Ectodermal cell (in vitro differentiated cells): ENCODE data around the gene RAVER2.
"Not testable (repeated sequence)": the region's sequence is repeated elsewhere in the genome, so short reads cannot be mapped to it uniquely, and the experiment has no call there.

ENCODE experiments used
- H3K27ac ChIP-seq: 2 replicates; pipeline ENCODE4 v1.7.0; 2013; ENCODE audit warnings: mild to moderate bottlenecking, low read depth, low read length; ENCODE audit not compliant: insufficient read depth, poor library complexity, severe bottlenecking
- H3K27me3 ChIP-seq: 2 replicates; pipeline ENCODE4 v1.7.0; 2013; ENCODE audit warnings: mild to moderate bottlenecking, low read length; ENCODE audit not compliant: insufficient read depth, control insufficient read depth, poor library complexity, severe bottlenecking
- H3K36me3 ChIP-seq: one replicate; pipeline ENCODE4 v1.7.0; 2013; ENCODE audit warnings: low read length; ENCODE audit not compliant: control insufficient read depth, insufficient read depth
- H3K4me1 ChIP-seq: one replicate; pipeline ENCODE4 v1.7.0; 2013; ENCODE audit warnings: low read length; ENCODE audit not compliant: control insufficient read depth, insufficient read depth
- H3K4me3 ChIP-seq: 2 replicates; pipeline ENCODE4 v1.7.0; 2013; ENCODE audit warnings: low read depth, low read length, control low read depth; ENCODE audit not compliant: insufficient read depth
- H3K9me3 ChIP-seq: 2 replicates; pipeline ENCODE4 v1.7.0; 2013; ENCODE audit warnings: mild to moderate bottlenecking, low read length, moderate library complexity; ENCODE audit not compliant: control insufficient read depth
- WGBS, 2 experiments: methylation state at CpG; one replicate each; pipeline ENCODE4 v1.1.7; 2013; ENCODE audit warnings: missing lambda C conversion rate in 2 of 2; 5-methylcytosine and 5-hydroxymethylcytosine counted together

Gene RAVER2

GRCh38 chr1:64759968-64760367 lies 15.1 kb downstream of the RAVER2 start:
- H3K4me1 ChIP-seq = no peaks in the 10 kb centered on the region
- H3K4me3 ChIP-seq = no peak overlapping the region
- no peaks in the 10 kb centered on the region for H3K27me3 ChIP-seq
- H3K9me3 ChIP-seq = no peaks in the 10 kb centered on the region
- 95 to 100% methylated on average over 1 of the region's 1 CpG for WGBS, 2 experiments
- no peaks in the 10 kb centered on the region for H3K36me3 ChIP-seq
- no peak overlapping the region for H3K27ac ChIP-seq

GRCh38 chr1:64765012-64765411 lies 20.1 kb downstream of the RAVER2 start:
- no peak overlapping the region for H3K4me3 ChIP-seq

DNA sequence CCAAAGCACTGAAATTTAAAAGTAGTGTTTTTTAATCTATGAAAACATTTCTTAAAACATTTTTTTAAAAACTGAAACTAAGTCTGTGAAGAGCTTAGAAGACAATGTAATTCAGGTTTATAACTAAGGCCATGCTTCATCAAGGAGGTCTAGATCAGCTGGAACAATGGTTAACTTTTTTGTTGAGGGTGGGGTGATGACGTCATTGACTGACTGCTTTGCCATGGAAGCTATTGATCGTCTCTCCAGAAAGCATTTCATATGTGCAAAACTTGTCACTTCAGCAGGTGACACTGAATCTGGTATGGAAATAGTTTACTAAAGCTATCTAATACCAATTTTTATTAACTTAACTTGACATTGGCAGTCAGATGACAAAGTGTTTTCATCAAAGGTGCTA lies 21.0 kb downstream of the RAVER2 start:
- no peaks in the 10 kb centered on the region for H3K9me3 ChIP-seq
- WGBS, 2 experiments = 90 to 91% methylated on average over 2 of the region's 2 CpGs
- no peak overlapping the region for H3K4me3 ChIP-seq
- no peaks in the 10 kb centered on the region for H3K4me1 ChIP-seq
- no peak overlapping the region for H3K27ac ChIP-seq
- H3K36me3 ChIP-seq = no peaks in the 10 kb centered on the region
- H3K27me3 ChIP-seq = no peaks in the 10 kb centered on the region

More at GRCh38 chr1:64765012-64765411, 20.1 kb downstream of the RAVER2 start:
- WGBS, 2 experiments = 95% methylated on average over 1 of the region's 1 CpG; no CpG with 5 or more reads in 1 of the 2 experiments
- Histone ChIP-seq H3K27me3 (no peaks in the 10 kb centered on the region), H3K27ac (no peak overlapping the region), H3K36me3 (no peaks in the 10 kb centered on the region), H3K9me3 (no peaks in the 10 kb centered on the region), H3K4me1 (no peaks in the 10 kb centered on the region)

GRCh38 chr1:64766429-64766828 lies 21.6 kb downstream of the RAVER2 start:
- H3K27ac ChIP-seq = no peak overlapping the region
- H3K4me1 ChIP-seq = no peaks in the 10 kb centered on the region
- H3K4me3 ChIP-seq = no peak overlapping the region
- 100% methylated on average over 2 to 3 of the region's 3 CpGs for WGBS, 2 experiments
- H3K36me3 ChIP-seq = no peaks in the 10 kb centered on the region
- no peaks in the 10 kb centered on the region for H3K27me3 ChIP-seq
- H3K9me3 ChIP-seq = no peaks in the 10 kb centered on the region

DNA sequence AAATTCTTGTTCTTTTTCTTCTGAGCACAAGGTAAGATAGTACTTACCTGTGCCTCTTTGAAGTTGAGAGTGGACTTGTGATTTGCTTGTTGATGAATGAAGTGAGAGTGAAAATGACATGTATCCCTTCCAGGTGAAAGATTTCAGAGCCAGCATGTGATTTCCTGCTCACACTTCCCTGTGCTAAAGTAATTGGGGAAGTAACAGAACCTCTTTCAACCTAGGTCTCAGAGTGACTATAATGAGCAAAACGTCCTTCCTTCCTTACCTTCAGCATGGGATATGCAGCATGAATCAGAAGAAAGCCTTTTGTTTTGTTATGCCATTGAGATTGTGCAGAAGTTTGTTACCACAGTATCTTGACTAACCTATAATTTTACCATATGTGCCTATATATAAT lies 24.6 kb downstream of the RAVER2 start:
- Histone ChIP-seq H3K4me1 (no peaks in the 10 kb centered on the region), H3K27ac (no peak overlapping the region), H3K9me3 (no peaks in the 10 kb centered on the region), H3K4me3 (no peak overlapping the region), H3K36me3 (no peaks in the 10 kb centered on the region), H3K27me3 (no peaks in the 10 kb centered on the region)
- 71 to 83% methylated on average over 1 of the region's 1 CpG for WGBS, 2 experiments

GRCh38 chr1:64769971-64770370 lies 25.1 kb downstream of the RAVER2 start:
- Histone ChIP-seq H3K27ac (no peak overlapping the region), H3K36me3 (no peaks in the 10 kb centered on the region), H3K4me3 (no peak overlapping the region), H3K27me3 (no peaks in the 10 kb centered on the region), H3K9me3 (no peaks in the 10 kb centered on the region), H3K4me1 (no peaks in the 10 kb centered on the region)
- 96 to 100% methylated on average over 1 of the region's 2 CpGs for WGBS, 2 experiments

DNA sequence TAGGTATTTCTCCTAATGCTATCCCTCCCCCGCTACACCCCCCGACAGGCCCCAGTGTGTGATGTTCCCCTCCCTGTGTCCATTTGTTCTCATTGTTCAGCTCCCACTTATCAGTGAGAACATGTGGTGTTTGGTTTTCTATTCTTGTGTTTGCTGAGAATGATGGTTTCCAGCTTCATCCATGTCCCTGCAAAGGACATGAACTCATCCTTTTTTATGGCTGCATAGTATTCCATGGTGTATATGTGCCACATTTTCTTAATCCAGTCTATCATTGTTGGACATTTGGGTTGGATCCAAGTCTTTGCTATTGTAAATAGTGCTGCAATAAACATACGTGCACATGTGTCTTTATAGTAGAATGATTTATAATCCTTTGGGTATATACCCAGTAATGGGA lies 28.4 kb downstream of the RAVER2 start:
- H3K36me3 ChIP-seq, H3K27ac ChIP-seq, H3K27me3 ChIP-seq, H3K9me3 ChIP-seq, H3K4me3 ChIP-seq, H3K4me1 ChIP-seq: not testable (repeated sequence)
- WGBS, 2 experiments = 87 to 90% methylated on average over 3 of the region's 3 CpGs

- H3K4me3 ChIP-seq = no peak overlapping the region
- H3K36me3 ChIP-seq = no peaks in the 10 kb centered on the region
- WGBS, 2 experiments = 94 to 99% methylated on average over 3 of the region's 3 CpGs
- no peaks in the 10 kb centered on the region for H3K9me3 ChIP-seq
- H3K27me3 ChIP-seq = no peaks in the 10 kb centered on the region
- no peaks in the 10 kb centered on the region for H3K4me1 ChIP-seq
- H3K27ac ChIP-seq = no peak overlapping the region
Observed at GRCh38 chr1:64775113-64775512, 30.2 kb downstream of the RAVER2 start.

- H3K27me3 ChIP-seq, H3K4me3 ChIP-seq, H3K9me3 ChIP-seq, H3K27ac ChIP-seq, H3K4me1 ChIP-seq, H3K36me3 ChIP-seq: not testable (repeated sequence)
- 94 to 95% methylated on average over 6 of the region's 6 CpGs for WGBS, 2 experiments
Observed at GRCh38 chr1:64782044-64782443, 37.2 kb downstream of the RAVER2 start.

- not testable (repeated sequence) for H3K4me3 ChIP-seq, H3K27ac ChIP-seq, H3K9me3 ChIP-seq, H3K27me3 ChIP-seq, H3K4me1 ChIP-seq, H3K36me3 ChIP-seq
- 93 to 96% methylated on average over 4 of the region's 5 CpGs for WGBS, 2 experiments
Observed at GRCh38 chr1:64782848-64783247, 38.0 kb downstream of the RAVER2 start.

DNA sequence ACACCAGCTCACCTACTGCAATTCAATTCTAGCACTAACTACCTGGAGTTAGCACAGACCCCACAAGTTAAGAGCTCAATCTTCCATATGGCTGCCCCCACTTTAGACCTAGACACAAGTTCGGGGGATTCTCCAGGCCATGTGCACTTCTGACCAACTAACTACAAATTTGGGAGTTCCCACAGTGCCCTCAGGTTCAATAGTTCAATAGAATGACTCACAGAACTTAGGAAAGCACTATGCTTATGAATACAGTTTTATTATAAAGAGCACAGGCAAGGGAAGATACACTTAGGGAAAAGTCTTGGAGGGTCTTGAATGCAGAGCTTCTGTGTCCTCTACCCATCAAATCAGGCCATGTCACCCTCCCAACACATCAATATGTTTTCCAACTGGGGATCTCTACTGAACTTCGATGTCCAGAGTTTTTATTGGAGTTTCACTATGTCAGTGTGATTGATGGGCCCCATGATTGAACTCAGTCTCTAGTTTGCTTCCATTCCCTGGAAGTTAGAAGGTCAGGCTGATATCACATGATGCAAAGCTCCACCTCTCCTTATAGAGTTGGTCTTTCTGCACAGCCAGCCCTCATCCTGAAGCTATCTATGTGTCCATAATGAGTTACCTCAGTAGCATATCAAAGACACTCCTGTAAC lies 46.1 kb downstream of the RAVER2 start:
- Histone ChIP-seq H3K9me3 (no peaks in the 10 kb centered on the region), H3K36me3 (peaks cover 20% of the 10 kb centered on the region)

More for the DNA sequence above, 46.1 kb downstream of the RAVER2 start:
- H3K4me3 ChIP-seq = no peak overlapping the region
- H3K4me1 ChIP-seq = no peaks in the 10 kb centered on the region
- no peak overlapping the region for H3K27ac ChIP-seq
- WGBS, 2 experiments = 91 to 96% methylated on average over 2 of the region's 2 CpGs
- no peaks in the 10 kb centered on the region for H3K27me3 ChIP-seq
